HCT116 (cell line): Measurements from ENCODE around the gene NPIPB4. TPM values are rescaled to one million over a fixed set of nuclear protein-coding genes. Genes with fewer than 3 reads are reported as not detected.
"Not testable (repeated sequence)": the region's sequence is repeated elsewhere in the genome, so short reads cannot be mapped to it uniquely, and the experiment has no call there.

Experiments
- ATAC-seq: fragments of 200-7000 bp; cut with Tn5 transposase; 2 replicates; pipeline ENCODE4 v1.9.1; 2020; ENCODE audit warnings: mild to moderate bottlenecking, moderate library complexity
- BruUV-seq: library from RNA; stranded (reverse); fragments of 400-500 nt; replicated peaks from 2 replicates; lab custom pipeline; 2021; lab: Mats Ljungman, UMichigan
- CTCF ChIA-PET: fragments of 300-600 bp; sonication (Branson Sonifier 250); formaldehyde crosslinking; loops from one replicate; lab custom pipeline; 2021; ENCODE audit warnings: antibody characterized with exemption; lab: Charles Lee
- POLR2A ChIA-PET: fragments of 300-600, 350-600 bp; sonication (Branson Sonifier 250); formaldehyde crosslinking; loops from one replicate; lab custom pipeline; 2021; ENCODE audit warnings: antibody characterized with exemption; lab: Charles Lee
- RAD21 ChIA-PET, 2 experiments: fragments of 300-600 bp; sonication (Branson Sonifier 250); formaldehyde crosslinking; loops; one replicate each; lab custom pipeline; 2023; ENCODE audit warnings: low total read pairs in 2 of 2; ENCODE audit not compliant: uncharacterized antibody in 2 of 2, unreplicated experiment in 2 of 2, low non-redundant PET in 1 of 2; lab: Charles Lee
- DNase-seq: peaks from one replicate; pipeline ENCODE4 v3.0.0-alpha.2; 2010; ENCODE audit warnings: low read depth, low spot score
- H2AFZ ChIP-seq: fragments of 200-600 bp; shearing (Covaris generic), sonication (generic); 2 replicates; pipeline ENCODE4 v1.6.1; 2017; ENCODE audit warnings: low read depth, mixed run types, mixed read lengths, antibody characterized with exemption, low read length; ENCODE audit not compliant: poor library complexity, severe bottlenecking
- H3K27ac ChIP-seq: 2 replicates; pipeline ENCODE4 v1.5.1; 2012; ENCODE audit warnings: low read depth, low read length
- H3K27me3 ChIP-seq: fragments of 200-600 bp; sonication (generic); 2 replicates; pipeline ENCODE4 v1.6.1; 2016; ENCODE audit warnings: mixed run types, low read length, mixed read lengths; ENCODE audit not compliant: insufficient read depth
- H3K36me3 ChIP-seq, 2 experiments: fragments of 200-500 bp in 1 of 2; fragments of 200-600 bp in 1 of 2; sonication (Bioruptor generic) in 1 of 2; sonication (generic) in 1 of 2; 2 replicates each; pipeline versions ENCODE4 v1.5.1 to v1.6.1; 2014 to 2016; ENCODE audit warnings: low read length in 2 of 2, inconsistent platforms in 1 of 2, mixed read lengths in 1 of 2, mixed run types in 1 of 2; ENCODE audit not compliant: insufficient read depth in 2 of 2, control insufficient read depth in 1 of 2
- H3K4me1 ChIP-seq, 2 experiments: fragments of 200-600 bp in 1 of 2; sonication (generic) in 1 of 2; 2 replicates each; pipeline versions ENCODE4 v1.5.1 to v1.6.1; 2012 to 2017; ENCODE audit warnings: low read length in 2 of 2, inconsistent platforms in 1 of 2, mild to moderate bottlenecking in 1 of 2, mixed read lengths in 1 of 2, mixed run types in 1 of 2, moderate library complexity in 1 of 2; ENCODE audit not compliant: insufficient read depth in 2 of 2, control insufficient read depth in 1 of 2
- H3K4me2 ChIP-seq: fragments of 200-600 bp; sonication (generic); 2 replicates; pipeline ENCODE4 v1.6.1; 2017; ENCODE audit warnings: mixed run types, low read length, mixed read lengths
- H3K4me3 ChIP-seq, 2 experiments: fragments of 200-600 bp in 1 of 2; sonication (generic) in 1 of 2; replicated peaks in 1 of 2; 2 replicates each; pipeline ENCODE4 v1.5.1; 2011 to 2016; ENCODE audit warnings: low read length in 2 of 2, control low read depth in 1 of 2, low read depth in 1 of 2, mild to moderate bottlenecking in 1 of 2, mixed read lengths in 1 of 2, mixed run types in 1 of 2
- H3K79me2 ChIP-seq: fragments of 200-600 bp; sonication (generic); 2 replicates; pipeline ENCODE4 v1.6.1; 2017; ENCODE audit warnings: mild to moderate bottlenecking, mixed run types, low read length, moderate library complexity, mixed read lengths; ENCODE audit not compliant: insufficient read depth
- H3K9ac ChIP-seq: fragments of 200-600 bp; sonication (generic); 2 replicates; pipeline ENCODE4 v1.6.1; 2016; ENCODE audit warnings: low read length, mixed read lengths
- H3K9me2 ChIP-seq: fragments of 200-600 bp; sonication (generic), shearing (Covaris generic); 2 replicates; pipeline ENCODE4 v1.6.1; 2017; ENCODE audit warnings: mixed run types, mild to moderate bottlenecking, moderate library complexity; ENCODE audit not compliant: insufficient read depth
- H3K9me3 ChIP-seq, 2 experiments: fragments of 200-500 bp in 1 of 2; fragments of 200-600 bp in 1 of 2; sonication (Bioruptor generic) in 1 of 2; sonication (generic) in 1 of 2; 2 replicates each; pipeline ENCODE4 v1.6.1; 2014 to 2017; ENCODE audit warnings: low read length in 2 of 2, mixed read lengths in 2 of 2, inconsistent platforms in 1 of 2, low read depth in 1 of 2, mild to moderate bottlenecking in 1 of 2, mixed run types in 1 of 2, moderate library complexity in 1 of 2; ENCODE audit not compliant: control insufficient read depth in 1 of 2, insufficient read depth in 1 of 2
- H4K20me1 ChIP-seq: fragments of 200-600 bp; sonication (generic), shearing (Covaris generic); 2 replicates; pipeline ENCODE4 v1.6.1; 2017; ENCODE audit warnings: mixed run types, mild to moderate bottlenecking, moderate library complexity; ENCODE audit not compliant: insufficient read depth
- CTCF ChIP-seq, 3 experiments: fragments of 200-600 bp in 1 of 3; sonication (generic) in 1 of 3; IDR thresholded peaks in 2 of 3; conservative IDR thresholded peaks in 1 of 3; 2 replicates each; pipeline ENCODE4 v1.5.1; 2012 to 2017; ENCODE audit warnings: low read depth in 2 of 3, low read length in 2 of 3, antibody characterized with exemption in 1 of 3, borderline replicate concordance in 1 of 3, control low read depth in 1 of 3, mild to moderate bottlenecking in 1 of 3, mixed read lengths in 1 of 3, mixed run types in 1 of 3, moderate library complexity in 1 of 3; ENCODE audit not compliant: insufficient read depth in 1 of 3
- RAD21 ChIP-seq: IDR thresholded peaks from 2 replicates; pipeline ENCODE4 v1.6.1; 2012; ENCODE audit warnings: low read depth, mild to moderate bottlenecking
- intact Hi-C: fragments of 100-400 bp; cut with micrococcal nuclease; formaldehyde crosslinking; loops from 2 replicates; pipeline ENCODE4 v1.10.0; 2022
- total RNA-seq: library from RNA; stranded (reverse); gene quantifications from one replicate; pipeline ENCODE4 v1.2.1, GENCODE V29; 2021; ENCODE audit not compliant: unreplicated experiment

The NPIPB4 gene
- total RNA-seq, 1 experiment from 2014 or later: 68.3 TPM

GRCh38 chr16:21801538-21802374, 55.8 kb downstream of the NPIPB4 start:
- H3K9me3 ChIP-seq, H3K4me1 ChIP-seq, H3K36me3 ChIP-seq, H3K9me2 ChIP-seq, POLR2A ChIA-PET, H3K27me3 ChIP-seq, H3K27ac ChIP-seq, H3K4me3 ChIP-seq, H4K20me1 ChIP-seq, H3K4me2 ChIP-seq, H2AFZ ChIP-seq, H3K79me2 ChIP-seq, H3K9ac ChIP-seq, RAD21 ChIA-PET, BruUV-seq, DNase-seq: not testable (repeated sequence)
- peak; percentile 27; a peak in 5 of 6 replicates for TF ChIP-seq CTCF (IDR thresholded peaks at IDR 0.05 in 2 of 3, conservative IDR thresholded peaks at IDR 0.05 in 1 of 3; ENCODE audit: borderline replicate concordance in 1 of 3, insufficient read depth in 1 of 3, low read depth in 2 of 3, low read length in 2 of 3)
- peak; percentile 41 for TF ChIP-seq RAD21
- CTCF ChIA-PET: interaction anchor here (0.6 to 0.9 kb wide), 2 partner anchors 145 to 219 kb away, joined by 3 read pairs; no protein-coding TSS in a partner anchor
- intact Hi-C loops: loop anchor here (10.0 kb wide), 1 partner anchor 147 kb away; the partner anchor contains the start of gene IGSF6
- ATAC-seq: peak; percentile 90

- RAD21 ChIA-PET, H3K4me3 ChIP-seq, H3K27me3 ChIP-seq, H3K4me2 ChIP-seq, H3K36me3 ChIP-seq, DNase-seq, H3K27ac ChIP-seq, CTCF ChIA-PET, H3K4me1 ChIP-seq, intact Hi-C loops, H4K20me1 ChIP-seq, H3K9me3 ChIP-seq, H3K79me2 ChIP-seq, H2AFZ ChIP-seq, ATAC-seq, H3K9me2 ChIP-seq, POLR2A ChIA-PET, H3K9ac ChIP-seq: not testable (repeated sequence)
- TSS peak; percentile 67 for BruUV-seq
Measured at GRCh38 chr16:21798601-21799000, 59.0 kb downstream of the NPIPB4 start.

GRCh38 chr16:21793310-21793709, 64.2 kb downstream of the NPIPB4 start:
- intact Hi-C loops, CTCF ChIA-PET, H3K27me3 ChIP-seq, H3K9me3 ChIP-seq, H4K20me1 ChIP-seq, H3K36me3 ChIP-seq, H3K9me2 ChIP-seq, H3K4me3 ChIP-seq, RAD21 ChIA-PET, H3K4me1 ChIP-seq, H3K79me2 ChIP-seq, ATAC-seq, H3K4me2 ChIP-seq, H3K27ac ChIP-seq, H2AFZ ChIP-seq, DNase-seq, POLR2A ChIA-PET, BruUV-seq, H3K9ac ChIP-seq: not testable (repeated sequence)

GRCh38 chr16:21790506-21790905, 67.0 kb downstream of the NPIPB4 start:
- H3K79me2 ChIP-seq, H2AFZ ChIP-seq, H3K4me2 ChIP-seq, H3K9me2 ChIP-seq, POLR2A ChIA-PET, H3K36me3 ChIP-seq, H3K9me3 ChIP-seq, H3K27me3 ChIP-seq, DNase-seq, H4K20me1 ChIP-seq, H3K27ac ChIP-seq, intact Hi-C loops, H3K9ac ChIP-seq, CTCF ChIA-PET, BruUV-seq, H3K4me3 ChIP-seq, H3K4me1 ChIP-seq, RAD21 ChIA-PET: not testable (repeated sequence)
- peak; percentile 78 for ATAC-seq
